Gastrocnemius medialis (tissue), 4 donors: Measurements from ENCODE around the gene SCN2A.
"Not testable (repeated sequence)": the region's sequence is repeated elsewhere in the genome, so short reads cannot be mapped to it uniquely, and the experiment has no call there.

Source experiments
- POLR2A ChIP-seq, 2 donors: fragments of 450-650 bp; IDR thresholded peaks; one replicate each; pipeline ENCODE4 v1.6.1; 2017; ENCODE audit warnings: antibody characterized with exemption in 2 of 2, mild to moderate bottlenecking in 2 of 2, moderate library complexity in 2 of 2
- TF ChIP-seq, protein P1 (sequence below), 5 experiments: fragments of 450-650 bp in 3 of 5; fragments of 200-600 bp in 2 of 5; sonication (generic) in 2 of 5; IDR thresholded peaks in 4 of 5; conservative IDR thresholded peaks in 1 of 5; 1 replicate in 4 of 5; 2 replicates in 1 of 5; pipeline ENCODE4 v1.5.1; 2016 to 2019; ENCODE audit warnings: antibody characterized with exemption in 5 of 5, mild to moderate bottlenecking in 3 of 5, moderate library complexity in 3 of 5

DNA sequence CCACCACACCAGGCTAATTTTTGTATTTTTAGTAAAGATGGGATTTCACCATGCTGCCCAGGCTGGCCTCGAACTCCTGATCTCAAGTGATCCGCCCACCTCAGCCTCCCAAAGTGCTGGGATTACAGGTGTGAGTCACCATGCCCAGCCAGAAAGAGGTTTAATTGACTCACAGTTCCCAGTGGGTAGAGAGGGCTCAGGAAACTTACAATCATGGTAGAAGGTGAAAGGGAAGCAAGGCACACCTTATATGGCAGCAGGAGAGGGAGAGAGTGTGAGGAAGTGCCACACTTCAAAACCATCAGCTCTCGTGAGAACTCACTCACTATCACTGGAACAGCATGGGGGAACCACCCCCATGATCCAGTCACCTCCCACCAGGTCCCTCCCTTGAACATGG lies 159.4 kb downstream of the SCN2A start:
- TF ChIP-seq, protein P1, sequence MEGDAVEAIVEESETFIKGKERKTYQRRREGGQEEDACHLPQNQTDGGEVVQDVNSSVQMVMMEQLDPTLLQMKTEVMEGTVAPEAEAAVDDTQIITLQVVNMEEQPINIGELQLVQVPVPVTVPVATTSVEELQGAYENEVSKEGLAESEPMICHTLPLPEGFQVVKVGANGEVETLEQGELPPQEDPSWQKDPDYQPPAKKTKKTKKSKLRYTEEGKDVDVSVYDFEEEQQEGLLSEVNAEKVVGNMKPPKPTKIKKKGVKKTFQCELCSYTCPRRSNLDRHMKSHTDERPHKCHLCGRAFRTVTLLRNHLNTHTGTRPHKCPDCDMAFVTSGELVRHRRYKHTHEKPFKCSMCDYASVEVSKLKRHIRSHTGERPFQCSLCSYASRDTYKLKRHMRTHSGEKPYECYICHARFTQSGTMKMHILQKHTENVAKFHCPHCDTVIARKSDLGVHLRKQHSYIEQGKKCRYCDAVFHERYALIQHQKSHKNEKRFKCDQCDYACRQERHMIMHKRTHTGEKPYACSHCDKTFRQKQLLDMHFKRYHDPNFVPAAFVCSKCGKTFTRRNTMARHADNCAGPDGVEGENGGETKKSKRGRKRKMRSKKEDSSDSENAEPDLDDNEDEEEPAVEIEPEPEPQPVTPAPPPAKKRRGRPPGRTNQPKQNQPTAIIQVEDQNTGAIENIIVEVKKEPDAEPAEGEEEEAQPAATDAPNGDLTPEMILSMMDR (IDR thresholded peaks at IDR 0.05 in 4 of 5, conservative IDR thresholded peaks at IDR 0.05 in 1 of 5): not testable (repeated sequence)
- not testable (repeated sequence) for TF ChIP-seq POLR2A (IDR thresholded peaks at IDR 0.05)
